ENCODE results near the gene GIMAP4.

- TF ChIP-seq RCOR1 (IDR thresholded peaks at IDR 0.05; ENCODE audit: borderline replicate concordance in 1 of 2, low read depth in 2 of 2, low read length in 2 of 2), result no peak
- no peak for TF ChIP-seq JUND (IDR thresholded peaks at IDR 0.05; ENCODE audit: borderline replicate concordance, low read depth, low read length)
- TF ChIP-seq JUND (tag; IDR thresholded peaks at IDR 0.05; ENCODE audit: borderline replicate concordance, low read depth, low read length), result no peak
- TF ChIP-seq GABPA (tag; conservative IDR thresholded peaks at IDR 0.05; ENCODE audit: low read depth), result no peak
- no peak for TF ChIP-seq CTCF (IDR thresholded peaks at IDR 0.05 in 2 of 3, conservative IDR thresholded peaks at IDR 0.05 in 1 of 3; ENCODE audit: insufficient read depth in 2 of 3, low read depth in 1 of 3, low read length in 3 of 3)
- TF ChIP-seq SMC3 (conservative IDR thresholded peaks at IDR 0.05; ENCODE audit: insufficient read depth, low read depth, low read length), result no peak
- TF ChIP-seq KAT2B (IDR thresholded peaks at IDR 0.05; ENCODE audit: low read depth, low read length), result no peak
- TF ChIP-seq POLR2AphosphoS2 (IDR thresholded peaks at IDR 0.05; ENCODE audit: low read length), result no peak
- TF ChIP-seq ZNF592 (IDR thresholded peaks at IDR 0.05), result no peak
- no peak for TF ChIP-seq ZKSCAN1 (IDR thresholded peaks at IDR 0.05; ENCODE audit: low read depth, low read length)
- no peak for TF ChIP-seq ZNF785 (CRISPR knock-in tag; IDR thresholded peaks at IDR 0.05)
- TF ChIP-seq RBBP5 (IDR thresholded peaks at IDR 0.05; ENCODE audit: borderline replicate concordance, insufficient read depth, low read length, poor library complexity, severe bottlenecking), result no peak
- TF ChIP-seq SNRNP70 (optimal IDR thresholded peaks at IDR 0.05; ENCODE audit: low read depth, low read length), result no peak
Measured at GRCh38 chr7:150595361-150595760, 28.2 kb downstream of the GIMAP4 start.

Measured in K562 (cell line).